Adrenal gland (tissue), 12 donors: ENCODE results near the gene GNB1L. TPM values are rescaled to one million over a fixed set of nuclear protein-coding genes. Genes with fewer than 3 reads are reported as not detected.

Source experiments
- DNase-seq, 7 donors: peaks; one replicate each; pipeline ENCODE4 v3.0.0-alpha.2; 2019 to 2020
- H3K27ac ChIP-seq, 5 donors: fragments of 200-600 bp; sonication (generic) in 4 of 5; 1 replicate in 3 of 5; 2 replicates in 2 of 5; pipeline versions ENCODE4 v1.5.1 to v1.8.0; 2016 to 2020; ENCODE audit warnings: mild to moderate bottlenecking in 1 of 5
- H3K27me3 ChIP-seq: fragments of 200-600 bp; 2 replicates; pipeline ENCODE4 v1.8.0; 2021
- H3K36me3 ChIP-seq, 2 donors: fragments of 200-600 bp; replicated peaks in 1 of 2; 1 replicate in 1 of 2; 2 replicates in 1 of 2; pipeline versions ENCODE4 v1.5.1 to v1.8.0; 2018 to 2022
- H3K4me1 ChIP-seq, 2 donors: fragments of 200-600 bp; replicated peaks in 1 of 2; 1 replicate in 1 of 2; 2 replicates in 1 of 2; pipeline versions ENCODE4 v1.5.1 to v1.8.0; 2018 to 2021
- H3K4me3 ChIP-seq, 4 donors: fragments of 200-600 bp; sonication (generic) in 3 of 4; one replicate each; pipeline ENCODE4 v1.5.1; 2016 to 2018
- H3K9me3 ChIP-seq, 3 donors: fragments of 200-600 bp; sonication (generic) in 1 of 3; replicated peaks in 1 of 3; 1 replicate in 2 of 3; 2 replicates in 1 of 3; pipeline versions ENCODE4 v1.5.1 to v1.8.0; 2016 to 2021
- POLR2A ChIP-seq, 2 donors: fragments of 450-650 bp; IDR thresholded peaks; one replicate each; pipeline ENCODE4 v1.6.1; 2017; ENCODE audit warnings: antibody characterized with exemption in 2 of 2, mild to moderate bottlenecking in 2 of 2, moderate library complexity in 1 of 2
- WGBS, 4 donors: extraction: QIAGEN DNeasy Blood & Tissue Kit in 2 of 4; methylation state at CpG; one replicate each; pipeline versions ENCODE4 v1.1.5 to v1.1.7; 2013 to 2017; 5-methylcytosine and 5-hydroxymethylcytosine counted together
- intact Hi-C, 2 donors: fragments of 100-400 bp; cut with DNase I; formaldehyde crosslinking; loops; one replicate each; pipeline versions ENCODE4 v1.14.1 to v1.15.0; 2022 to 2023
- polyA plus RNA-seq, 3 donors: library from polyadenylated mRNA; stranded (reverse); fragments of 200-250 nt in 2 of 3; fragments of 350-450 nt in 1 of 3; fragmentation: Illumina TruSeq in 1 of 3; extraction: RNeasy Lipid Tissue Mini Kit (QIAGEN cat#74804) in 1 of 3; gene quantifications; one replicate each; pipeline ENCODE4 v1.2.3, GENCODE V29; 2013 to 2014
- total RNA-seq, 9 donors: library from RNA; depleted of rRNA in 4 of 9; stranded (reverse); fragments of >200 nt in 4 of 9; fragments of 120-200 nt in 1 of 9; fragmentation: NEBNext Ultra II Directional in 1 of 9; extraction: Animal tissue kit (Norgen Biotek cat#: 25700) in 1 of 9; gene quantifications; one replicate each; pipeline versions ENCODE4 v1.1.0 to v1.2.4, GENCODE V29; 2013 to 2023
- TF ChIP-seq, protein P1 (sequence below), 6 experiments: fragments of 450-650 bp in 4 of 6; fragments of 200-600 bp in 2 of 6; sonication (generic) in 1 of 6; IDR thresholded peaks; 1 replicate in 5 of 6; 2 replicates in 1 of 6; pipeline versions ENCODE4 v1.5.1 to v1.8.0; 2016 to 2021; ENCODE audit warnings: antibody characterized with exemption in 6 of 6, mild to moderate bottlenecking in 2 of 6, moderate library complexity in 1 of 6
- donor health status: healthy with polysubstance abuse.
- donor health status: Bipolar disorder and iron deficiency.
- donor health status: DM: yes; HTN: yes; CAD: no.
- donor health status: DM: no; HTN: no; CAD: no.
- donor health status: DM: no; HTN: no; CAD: no.
- donor health status: DM: yes; HTN: yes; CAD: no.

GNB1L gene
- total and polyA plus RNA-seq, 12 donors, result 0.26 to 6.6 (median 4.2) TPM; not detected in 1

- peak overlapping the region; percentile 35 to 88 (median 74) for H3K4me3 ChIP-seq
- 1 to 9% (median 2%) methylated on average over 5 to 49 of the region's 49 CpGs for WGBS, 4 donors
- DNase-seq, result peak in 2 of 7 donors; percentile 18 to 20
- H3K27me3 ChIP-seq, result no peaks in the 10 kb centered on the region
- peak overlapping the region in 4 of 5 donors; percentile 91 to 99 (median 97) for H3K27ac ChIP-seq
- intact Hi-C loops, result no loop called here
- peaks cover 0 to 18% of the 10 kb centered on the region in 2 donors for H3K36me3 ChIP-seq
- H3K9me3 ChIP-seq, result no peaks in the 10 kb centered on the region
- peaks cover 22 to 23% of the 10 kb centered on the region in 2 donors for H3K4me1 ChIP-seq
- TF ChIP-seq, protein P1, sequence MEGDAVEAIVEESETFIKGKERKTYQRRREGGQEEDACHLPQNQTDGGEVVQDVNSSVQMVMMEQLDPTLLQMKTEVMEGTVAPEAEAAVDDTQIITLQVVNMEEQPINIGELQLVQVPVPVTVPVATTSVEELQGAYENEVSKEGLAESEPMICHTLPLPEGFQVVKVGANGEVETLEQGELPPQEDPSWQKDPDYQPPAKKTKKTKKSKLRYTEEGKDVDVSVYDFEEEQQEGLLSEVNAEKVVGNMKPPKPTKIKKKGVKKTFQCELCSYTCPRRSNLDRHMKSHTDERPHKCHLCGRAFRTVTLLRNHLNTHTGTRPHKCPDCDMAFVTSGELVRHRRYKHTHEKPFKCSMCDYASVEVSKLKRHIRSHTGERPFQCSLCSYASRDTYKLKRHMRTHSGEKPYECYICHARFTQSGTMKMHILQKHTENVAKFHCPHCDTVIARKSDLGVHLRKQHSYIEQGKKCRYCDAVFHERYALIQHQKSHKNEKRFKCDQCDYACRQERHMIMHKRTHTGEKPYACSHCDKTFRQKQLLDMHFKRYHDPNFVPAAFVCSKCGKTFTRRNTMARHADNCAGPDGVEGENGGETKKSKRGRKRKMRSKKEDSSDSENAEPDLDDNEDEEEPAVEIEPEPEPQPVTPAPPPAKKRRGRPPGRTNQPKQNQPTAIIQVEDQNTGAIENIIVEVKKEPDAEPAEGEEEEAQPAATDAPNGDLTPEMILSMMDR (IDR thresholded peaks at IDR 0.05), result no peak
- TF ChIP-seq POLR2A (IDR thresholded peaks at IDR 0.05), result peak in 1 of 2 donors; percentile 13
Observed at GRCh38 chr22:19853879-19854777, 546 bp downstream of the GNB1L start.

DNA sequence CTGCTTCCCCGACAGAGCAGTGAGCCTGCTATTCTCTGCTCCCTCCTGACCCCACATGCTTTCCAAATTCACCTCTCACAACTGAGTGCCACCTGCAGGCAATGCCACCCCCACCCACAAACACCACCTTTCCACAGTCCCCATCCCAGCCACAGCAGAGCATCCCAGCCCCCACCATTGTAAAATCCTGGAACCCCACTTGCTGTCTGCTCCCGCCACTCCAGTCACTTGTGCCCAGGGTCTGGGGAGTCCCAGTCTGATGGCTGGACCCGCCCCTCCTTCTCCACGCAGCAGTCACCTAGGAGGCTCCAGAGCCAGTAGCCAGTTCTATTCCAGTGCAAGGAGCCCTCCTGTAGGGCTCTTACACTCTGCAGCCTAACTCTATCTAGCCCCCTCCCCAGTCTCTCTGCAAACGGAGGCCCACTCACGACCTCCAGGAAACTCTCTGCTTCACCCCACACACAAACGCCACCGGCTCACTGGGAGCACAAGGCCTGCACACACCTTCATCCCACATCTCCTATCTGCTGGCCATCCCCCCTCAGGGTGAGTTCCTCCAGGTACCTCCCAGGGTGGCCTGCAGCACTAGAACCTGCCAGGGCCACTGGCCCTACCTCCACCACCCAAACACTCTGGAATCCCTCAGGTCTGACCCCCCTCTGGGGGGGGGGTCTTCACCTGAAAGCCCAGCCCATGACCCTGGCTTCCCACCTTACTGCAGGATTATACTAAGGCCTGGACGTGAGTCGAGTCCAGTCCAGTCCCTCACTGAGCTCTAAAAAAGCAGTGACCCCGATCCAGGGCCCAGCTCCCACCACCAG is 1.4 kb downstream of the GNB1L start:
- TF ChIP-seq POLR2A (IDR thresholded peaks at IDR 0.05), result no peak
- TF ChIP-seq, protein P1 (IDR thresholded peaks at IDR 0.05), result no peak
- intact Hi-C loops, result no loop called here

GRCh38 chr22:19852177-19852781 is 2.4 kb downstream of the GNB1L start:
- Histone ChIP-seq H3K4me3 (no peak overlapping the region), H3K4me1 (peaks cover 25% of the 10 kb centered on the region in 2 donors), H3K27ac (no peak overlapping the region), H3K36me3 (peaks cover 0 to 18% of the 10 kb centered on the region in 2 donors), H3K9me3 (no peaks in the 10 kb centered on the region), H3K27me3 (no peaks in the 10 kb centered on the region)
- intact Hi-C loops, result no loop called here
- 81 to 92% (median 89%) methylated on average over 10 to 12 of the region's 12 CpGs for WGBS, 4 donors
- peak in 1 of 7 donors; percentile 23 for DNase-seq
- TF ChIP-seq POLR2A (IDR thresholded peaks at IDR 0.05), result no peak
- TF ChIP-seq, protein P1 (IDR thresholded peaks at IDR 0.05), result no peak

More for the DNA sequence above, 1.4 kb downstream of the GNB1L start:
- no peaks in the 10 kb centered on the region for H3K27me3 ChIP-seq
- DNase-seq, result peak in 3 of 7 donors; percentile 18 to 23 (median 19)
- peak overlapping the region in 2 of 4 donors; percentile 80 to 88 for H3K4me3 ChIP-seq
- peak overlapping the region in 3 of 5 donors; percentile 97 to 99 (median 97) for H3K27ac ChIP-seq
- peaks cover 0 to 18% of the 10 kb centered on the region in 2 donors for H3K36me3 ChIP-seq
- 39 to 52% (median 45%) methylated on average over 9 to 11 of the region's 11 CpGs for WGBS, 4 donors
- no peaks in the 10 kb centered on the region for H3K9me3 ChIP-seq
- peaks cover 25% of the 10 kb centered on the region in 2 donors for H3K4me1 ChIP-seq
